HepG2 (cell line): ENCODE results near the gene NCBP3. TPM values are rescaled to one million over a fixed set of nuclear protein-coding genes. Genes with fewer than 3 reads are reported as not detected.

Experiments used
- GMEB2 ChIP-seq: IDR thresholded peaks from 2 replicates; pipeline ENCODE4 v1.6.1; 2016; ENCODE audit warnings: missing biosample characterization, missing genetic modification reagents, low read depth
- HDAC2 ChIP-seq: sonication (generic); formaldehyde crosslinking; IDR thresholded peaks from 2 replicates; pipeline ENCODE4 v1.4.0; 2020; ENCODE audit warnings: missing genetic modification reagents
- HOXA3 ChIP-seq: sonication (generic); formaldehyde crosslinking; IDR thresholded peaks from 2 replicates; pipeline ENCODE4 v1.5.0; 2020; ENCODE audit warnings: missing genetic modification reagents
- KDM2A ChIP-seq: sonication (generic); formaldehyde crosslinking; IDR thresholded peaks from 2 replicates; pipeline ENCODE4 v1.4.0; 2020; ENCODE audit warnings: low read depth, missing genetic modification reagents, borderline replicate concordance
- KDM6A ChIP-seq: IDR thresholded peaks from 2 replicates; pipeline ENCODE4 v1.6.1; 2016; ENCODE audit warnings: low read depth
- MLX ChIP-seq: IDR thresholded peaks from 2 replicates; pipeline ENCODE4 v1.6.1; 2016
- NFAT5 ChIP-seq: sonication (generic); formaldehyde crosslinking; IDR thresholded peaks from 2 replicates; pipeline ENCODE4 v1.4.0; 2020; ENCODE audit warnings: missing genetic modification reagents
- ONECUT2 ChIP-seq: sonication (generic); formaldehyde crosslinking; IDR thresholded peaks from 2 replicates; pipeline ENCODE4 v1.4.0; 2020; ENCODE audit warnings: missing genetic modification reagents
- PBX2 ChIP-seq: IDR thresholded peaks from 2 replicates; pipeline ENCODE4 v1.6.1; 2016; ENCODE audit warnings: control low read depth
- RBM39 ChIP-seq: fragments of 200-400 bp; formaldehyde crosslinking; IDR thresholded peaks from one replicate; pipeline ENCODE4 v1.6.1; 2018; ENCODE audit warnings: antibody characterized with exemption, mild to moderate bottlenecking, low read depth, low read length; ENCODE audit not compliant: poor library complexity, severe bottlenecking
- SALL2 ChIP-seq: sonication (generic); formaldehyde crosslinking; IDR thresholded peaks from 2 replicates; pipeline ENCODE4 v1.8.1; 2023; ENCODE audit warnings: mild to moderate bottlenecking, missing genetic modification reagents, inconsistent platforms
- STAG1 ChIP-seq: sonication (generic); formaldehyde crosslinking; IDR thresholded peaks from 2 replicates; pipeline ENCODE4 v1.4.0; 2020; ENCODE audit warnings: missing genetic modification reagents
- SYNCRIP ChIP-seq: fragments of 200-400 bp; formaldehyde crosslinking; IDR thresholded peaks from 2 replicates; pipeline ENCODE4 v1.6.1; 2018; ENCODE audit warnings: mild to moderate bottlenecking, low read depth, low read length; ENCODE audit not compliant: insufficient read depth
- THAP7 ChIP-seq: sonication (generic); formaldehyde crosslinking; IDR thresholded peaks from 2 replicates; pipeline ENCODE4 v1.8.1; 2023; ENCODE audit warnings: mild to moderate bottlenecking, missing genetic modification reagents
- ZHX1 ChIP-seq: sonication (generic); formaldehyde crosslinking; IDR thresholded peaks from 2 replicates; pipeline ENCODE4 v1.8.1; 2022; ENCODE audit warnings: low read depth, mild to moderate bottlenecking, missing genetic modification reagents
- ZNF432 ChIP-seq: sonication (generic); formaldehyde crosslinking; IDR thresholded peaks from 2 replicates; pipeline ENCODE4 v1.5.0; 2020; ENCODE audit warnings: missing genetic modification reagents, mild to moderate bottlenecking, borderline replicate concordance
- ZSCAN20 ChIP-seq: sonication (generic); formaldehyde crosslinking; IDR thresholded peaks from 2 replicates; pipeline ENCODE4 v1.4.0; 2020; ENCODE audit warnings: missing genetic modification reagents, mild to moderate bottlenecking, borderline replicate concordance
- ZSCAN21 ChIP-seq: sonication (generic); formaldehyde crosslinking; IDR thresholded peaks from 2 replicates; pipeline ENCODE4 v1.8.0; 2022; ENCODE audit warnings: mild to moderate bottlenecking, missing genetic modification reagents, moderate library complexity, borderline replicate concordance
- polyA plus RNA-seq, 8 experiments: library from polyadenylated mRNA; depleted of rRNA in 3 of 8; stranded (reverse) in 7 of 8; unstranded in 1 of 8; fragments of >200 nt; fragmentation: Illumina TruSeq in 4 of 8; extraction: Trizol in 4 of 8; gene quantifications; 2 replicates each; pipeline versions ENCODE4 v1.2.1 to v1.2.3, GENCODE V29; 2011 to 2016; ENCODE audit warnings: low read depth in 4 of 8, missing spikeins in 1 of 8, mixed read lengths in 1 of 8; ENCODE audit not compliant: insufficient read depth in 1 of 8
- total RNA-seq, 5 experiments: library from RNA; depleted of rRNA; stranded (reverse); fragments of >200 nt; fragmentation: Illumina TruSeq; extraction: Trizol; gene quantifications; 2 replicates each; pipeline ENCODE4 v1.2.3, GENCODE V29; 2016; ENCODE audit warnings: low read depth in 1 of 5

The NCBP3 gene
- total and polyA plus RNA-seq, 2 of the 13 experiments (the other 11 are each of a cell fraction or from before 2014, with no cell fraction given), result 19.5 to 24.8 TPM

GRCh38 chr17:3804503-3804931 lies 41.5 kb downstream of the NCBP3 start (continued):
- TF ChIP-seq MLX (CRISPR knock-in tag) (no peak), RBM39 (no peak), GMEB2 (CRISPR knock-in tag) (no peak), HOXA3 (no peak; the same call in 1 of the 2 replicates), ONECUT2 (CRISPR knock-in tag) (no peak), PBX2 (no peak), HDAC2 (CRISPR knock-in tag) (peak; percentile 24; the same call in 1 of the 2 replicates), THAP7 (CRISPR knock-in tag) (no peak), ZSCAN21 (CRISPR knock-in tag) (no peak), NFAT5 (no peak), SYNCRIP (no peak), ZNF432 (CRISPR knock-in tag) (no peak), KDM2A (no peak), ZSCAN20 (CRISPR knock-in tag) (no peak), KDM6A (CRISPR knock-in tag) (peak; percentile 56; the same call in 1 of the 2 replicates), ZHX1 (CRISPR knock-in tag) (no peak), SALL2 (no peak), STAG1 (CRISPR knock-in tag) (no peak)
